ENCODE data around the gene NBPF9.
"Not testable (repeated sequence)": the region's sequence is repeated elsewhere in the genome, so short reads cannot be mapped to it uniquely, and the experiment has no call there.

GRCh38 chr1:149043056-149043455 lies 60.3 kb downstream of the NBPF9 start:
- TF ChIP-seq EZH2 (IDR thresholded peaks at IDR 0.05; ENCODE audit: low read depth) = not testable (repeated sequence)
- TF ChIP-seq, protein P1, sequence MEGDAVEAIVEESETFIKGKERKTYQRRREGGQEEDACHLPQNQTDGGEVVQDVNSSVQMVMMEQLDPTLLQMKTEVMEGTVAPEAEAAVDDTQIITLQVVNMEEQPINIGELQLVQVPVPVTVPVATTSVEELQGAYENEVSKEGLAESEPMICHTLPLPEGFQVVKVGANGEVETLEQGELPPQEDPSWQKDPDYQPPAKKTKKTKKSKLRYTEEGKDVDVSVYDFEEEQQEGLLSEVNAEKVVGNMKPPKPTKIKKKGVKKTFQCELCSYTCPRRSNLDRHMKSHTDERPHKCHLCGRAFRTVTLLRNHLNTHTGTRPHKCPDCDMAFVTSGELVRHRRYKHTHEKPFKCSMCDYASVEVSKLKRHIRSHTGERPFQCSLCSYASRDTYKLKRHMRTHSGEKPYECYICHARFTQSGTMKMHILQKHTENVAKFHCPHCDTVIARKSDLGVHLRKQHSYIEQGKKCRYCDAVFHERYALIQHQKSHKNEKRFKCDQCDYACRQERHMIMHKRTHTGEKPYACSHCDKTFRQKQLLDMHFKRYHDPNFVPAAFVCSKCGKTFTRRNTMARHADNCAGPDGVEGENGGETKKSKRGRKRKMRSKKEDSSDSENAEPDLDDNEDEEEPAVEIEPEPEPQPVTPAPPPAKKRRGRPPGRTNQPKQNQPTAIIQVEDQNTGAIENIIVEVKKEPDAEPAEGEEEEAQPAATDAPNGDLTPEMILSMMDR (conservative IDR thresholded peaks at IDR 0.05) = not testable (repeated sequence)
